GM12865 (cell line): Measurements from ENCODE around the gene PALM3.
"Not testable (repeated sequence)": the region's sequence is repeated elsewhere in the genome, so short reads cannot be mapped to it uniquely, and the experiment has no call there.

Experiments
- DNase-seq: peaks from one replicate; pipeline ENCODE4 v3.0.0; 2010; ENCODE audit warnings: low read depth
- H3K4me3 ChIP-seq: 2 replicates; pipeline ENCODE4 v1.5.1; 2011; ENCODE audit warnings: mild to moderate bottlenecking, low read depth, low read length, control low read depth
- TF ChIP-seq, protein P1 (sequence below): IDR thresholded peaks from 2 replicates; pipeline ENCODE4 v1.5.1; 2011; ENCODE audit warnings: low read length, control low read depth, low read depth, inconsistent platforms; ENCODE audit not compliant: insufficient read depth; ENCODE audit errors: missing control alignments

PALM3 gene

GRCh38 chr19:14022469-14022868, 39.4 kb downstream of the PALM3 start:
- DNase-seq, result no peak
- H3K4me3 ChIP-seq, result no peak overlapping the region
- TF ChIP-seq, protein P1, sequence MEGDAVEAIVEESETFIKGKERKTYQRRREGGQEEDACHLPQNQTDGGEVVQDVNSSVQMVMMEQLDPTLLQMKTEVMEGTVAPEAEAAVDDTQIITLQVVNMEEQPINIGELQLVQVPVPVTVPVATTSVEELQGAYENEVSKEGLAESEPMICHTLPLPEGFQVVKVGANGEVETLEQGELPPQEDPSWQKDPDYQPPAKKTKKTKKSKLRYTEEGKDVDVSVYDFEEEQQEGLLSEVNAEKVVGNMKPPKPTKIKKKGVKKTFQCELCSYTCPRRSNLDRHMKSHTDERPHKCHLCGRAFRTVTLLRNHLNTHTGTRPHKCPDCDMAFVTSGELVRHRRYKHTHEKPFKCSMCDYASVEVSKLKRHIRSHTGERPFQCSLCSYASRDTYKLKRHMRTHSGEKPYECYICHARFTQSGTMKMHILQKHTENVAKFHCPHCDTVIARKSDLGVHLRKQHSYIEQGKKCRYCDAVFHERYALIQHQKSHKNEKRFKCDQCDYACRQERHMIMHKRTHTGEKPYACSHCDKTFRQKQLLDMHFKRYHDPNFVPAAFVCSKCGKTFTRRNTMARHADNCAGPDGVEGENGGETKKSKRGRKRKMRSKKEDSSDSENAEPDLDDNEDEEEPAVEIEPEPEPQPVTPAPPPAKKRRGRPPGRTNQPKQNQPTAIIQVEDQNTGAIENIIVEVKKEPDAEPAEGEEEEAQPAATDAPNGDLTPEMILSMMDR, result no peak

DNA sequence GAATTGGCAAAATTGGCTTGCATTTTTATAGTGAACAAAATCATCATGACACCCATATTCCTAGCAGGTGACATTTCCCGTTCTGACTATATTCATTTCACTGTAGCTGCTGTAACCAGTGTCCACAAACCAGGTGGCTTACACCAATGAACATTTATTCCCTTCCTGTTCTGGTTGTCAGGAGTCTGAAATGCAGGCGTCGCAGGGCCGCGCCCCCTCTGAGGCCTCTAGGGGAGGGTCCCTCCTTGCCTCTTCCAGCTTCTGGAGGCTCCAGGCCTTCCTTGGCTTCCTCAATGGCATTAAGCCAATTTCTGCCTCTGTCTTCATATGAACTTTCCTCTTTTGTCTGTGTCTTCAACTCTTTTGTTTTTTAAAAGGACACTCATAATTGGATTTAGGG, 40.4 kb downstream of the PALM3 start:
- no peak overlapping the region for H3K4me3 ChIP-seq
- TF ChIP-seq, protein P1, result no peak
- no peak for DNase-seq

DNA sequence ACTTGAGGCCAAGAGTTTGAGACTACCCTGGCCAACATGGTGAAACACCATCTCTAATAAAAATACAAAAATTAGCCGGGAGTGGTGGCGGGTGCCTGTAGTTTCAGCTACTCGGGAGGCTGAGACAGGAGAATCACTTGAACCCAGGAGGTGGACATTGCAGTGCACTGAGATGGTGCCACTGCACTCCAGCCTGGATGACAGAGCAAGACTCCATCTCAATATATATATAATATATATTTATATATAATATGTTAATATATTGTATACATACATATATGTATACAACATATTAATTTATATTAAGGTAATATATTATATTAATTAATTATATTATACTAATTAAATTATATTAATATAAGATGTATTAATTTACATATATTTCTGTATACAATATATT, 42.1 kb downstream of the PALM3 start:
- not testable (repeated sequence) for DNase-seq, H3K4me3 ChIP-seq

DNA sequence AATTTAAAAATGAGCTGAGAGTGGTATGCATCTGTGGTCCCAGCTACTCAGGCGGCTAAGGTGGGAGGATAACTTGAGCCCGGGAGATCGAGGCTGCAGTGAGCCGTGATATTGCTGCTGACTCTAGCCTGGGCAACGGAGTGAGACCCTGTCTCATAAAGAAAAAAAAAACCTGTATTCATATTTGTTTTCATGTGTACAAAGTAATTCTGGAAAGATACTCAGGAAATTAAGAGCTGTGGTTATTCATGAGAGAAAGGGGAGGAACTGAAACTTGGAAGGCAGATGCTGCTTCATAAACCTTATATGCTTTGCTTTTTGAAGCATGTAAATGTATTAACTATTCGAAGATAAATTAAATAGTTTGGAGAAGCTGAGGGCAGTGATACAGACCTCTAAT, 42.8 kb downstream of the PALM3 start:
- TF ChIP-seq, protein P1, result no peak
- peak; percentile 18 for DNase-seq
- no peak overlapping the region for H3K4me3 ChIP-seq

- DNase-seq, result peak; percentile 92
- TF ChIP-seq, protein P1, result no peak
- peak overlapping the region; percentile 39 for H3K4me3 ChIP-seq
Measured at GRCh38 chr19:14015524-14016035, 46.3 kb downstream of the PALM3 start.

DNA sequence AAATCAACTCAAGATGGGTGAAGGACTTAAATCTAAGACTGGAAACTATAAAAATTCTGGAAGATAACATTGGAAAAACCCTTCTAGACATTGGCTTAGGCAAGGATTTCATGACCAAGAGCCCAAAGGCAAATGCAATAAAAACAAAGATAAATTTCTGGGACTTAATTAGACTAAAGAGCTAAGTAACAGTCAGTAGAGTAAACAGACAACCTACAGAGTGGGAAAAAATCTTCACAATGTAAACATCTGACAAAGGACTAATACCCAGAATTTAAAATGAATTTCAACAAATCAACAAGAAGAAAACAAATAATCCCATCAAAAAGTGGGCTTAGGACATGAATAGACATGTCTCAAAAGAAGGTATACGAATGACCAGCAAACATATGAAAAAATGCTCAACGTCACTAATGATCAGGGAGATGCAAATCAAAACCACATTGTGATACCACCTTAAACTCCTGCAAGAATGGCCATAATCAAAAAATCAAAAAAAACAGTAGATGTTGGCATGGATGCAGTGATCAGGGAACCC, 49.4 kb downstream of the PALM3 start:
- H3K4me3 ChIP-seq, result no peak overlapping the region
- DNase-seq, result peak; percentile 21

DNA sequence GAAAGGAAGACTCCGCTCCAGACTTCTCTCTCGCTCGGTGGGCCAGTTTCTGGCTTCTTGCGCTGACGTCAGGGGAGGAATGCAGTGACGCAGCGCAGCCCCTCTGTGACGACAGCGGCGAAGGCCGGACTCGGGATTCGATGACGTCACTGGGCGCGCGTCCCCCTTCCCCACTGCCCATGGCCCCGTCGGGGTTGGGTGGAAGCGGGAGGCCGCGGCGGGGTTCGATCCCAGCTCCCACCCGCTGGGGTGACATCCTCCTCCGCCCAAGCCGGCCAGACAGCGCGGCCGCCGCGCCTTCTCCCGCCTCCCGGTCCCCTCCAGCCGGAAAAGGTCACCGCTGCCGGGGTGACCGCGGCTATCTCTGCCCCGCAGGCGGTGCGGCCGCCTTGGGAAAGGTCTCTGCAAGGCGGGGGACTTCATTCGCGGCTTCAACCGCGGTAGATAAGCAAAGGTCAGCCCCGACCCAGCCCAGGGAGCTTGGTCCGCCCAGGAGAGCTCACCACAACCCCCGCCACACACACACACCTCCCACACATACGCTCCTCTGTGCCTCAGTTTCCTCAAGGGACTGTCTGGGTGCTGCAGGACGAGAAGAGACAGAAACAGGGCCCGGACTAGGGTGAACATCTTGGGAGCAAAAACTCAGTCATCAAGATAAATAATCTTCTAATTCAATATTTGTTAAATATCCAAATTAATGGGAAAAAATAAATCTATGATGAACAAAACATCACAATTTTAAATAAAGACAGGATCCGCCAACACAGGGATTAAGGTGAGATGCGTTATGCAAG, 54.9 kb downstream of the PALM3 start:
- no peak for DNase-seq
- TF ChIP-seq, protein P1, result no peak
- H3K4me3 ChIP-seq, result peak overlapping the region; percentile 76

More for the DNA sequence above, 49.4 kb downstream of the PALM3 start:
- TF ChIP-seq, protein P1, result no peak
